ENCODE measurements around the gene COL4A3. TPM values are rescaled to one million over a fixed set of nuclear protein-coding genes. Genes with fewer than 3 reads are reported as not detected.

The COL4A3 gene
- polyA plus RNA-seq, 3 donors, result 0.03 TPM; not detected in 2

DNA sequence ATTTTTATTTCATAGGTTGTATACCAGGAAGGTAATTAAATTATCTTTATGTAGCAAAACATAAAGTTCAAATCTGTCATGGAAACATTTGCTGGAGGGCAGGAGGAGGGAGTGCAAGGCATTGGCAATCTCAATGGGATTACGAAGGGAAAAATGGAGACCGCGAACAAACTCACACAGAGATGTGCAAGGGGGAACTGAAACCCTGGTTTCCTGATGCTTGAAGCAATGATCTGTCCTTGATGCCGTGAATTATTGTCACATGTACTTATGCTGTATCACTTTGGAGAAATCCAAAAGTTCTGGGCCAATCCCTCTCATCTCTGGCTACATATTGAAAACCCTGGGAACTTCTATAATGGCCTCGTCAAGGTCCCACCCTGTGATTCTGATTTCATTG, 95.6 kb downstream of the COL4A3 start:
- TF ChIP-seq, protein P1, sequence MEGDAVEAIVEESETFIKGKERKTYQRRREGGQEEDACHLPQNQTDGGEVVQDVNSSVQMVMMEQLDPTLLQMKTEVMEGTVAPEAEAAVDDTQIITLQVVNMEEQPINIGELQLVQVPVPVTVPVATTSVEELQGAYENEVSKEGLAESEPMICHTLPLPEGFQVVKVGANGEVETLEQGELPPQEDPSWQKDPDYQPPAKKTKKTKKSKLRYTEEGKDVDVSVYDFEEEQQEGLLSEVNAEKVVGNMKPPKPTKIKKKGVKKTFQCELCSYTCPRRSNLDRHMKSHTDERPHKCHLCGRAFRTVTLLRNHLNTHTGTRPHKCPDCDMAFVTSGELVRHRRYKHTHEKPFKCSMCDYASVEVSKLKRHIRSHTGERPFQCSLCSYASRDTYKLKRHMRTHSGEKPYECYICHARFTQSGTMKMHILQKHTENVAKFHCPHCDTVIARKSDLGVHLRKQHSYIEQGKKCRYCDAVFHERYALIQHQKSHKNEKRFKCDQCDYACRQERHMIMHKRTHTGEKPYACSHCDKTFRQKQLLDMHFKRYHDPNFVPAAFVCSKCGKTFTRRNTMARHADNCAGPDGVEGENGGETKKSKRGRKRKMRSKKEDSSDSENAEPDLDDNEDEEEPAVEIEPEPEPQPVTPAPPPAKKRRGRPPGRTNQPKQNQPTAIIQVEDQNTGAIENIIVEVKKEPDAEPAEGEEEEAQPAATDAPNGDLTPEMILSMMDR (IDR thresholded peaks at IDR 0.05), result no peak
- no peaks in the 10 kb centered on the region for H3K27me3 ChIP-seq (ENCODE audit: control insufficient read depth in 2 of 2, insufficient read depth in 2 of 2, low read length in 2 of 2)
- H3K9ac ChIP-seq (ENCODE audit: insufficient read depth, low read length, poor library complexity, severe bottlenecking), result no peak overlapping the region
- intact Hi-C loops (cut with micrococcal nuclease), result no loop called here
- DNase-seq, result no peak
- H3K4me3 ChIP-seq (replicated peaks in 1 of 3; ENCODE audit: low read depth in 2 of 3, low read length in 3 of 3), result no peak overlapping the region
- H4K20me1 ChIP-seq (ENCODE audit: insufficient read depth, low read length), result no peaks in the 10 kb centered on the region
- Mint-ChIP-seq H3K27me3 (ENCODE audit: low read depth in 3 of 3) (peaks cover 0 to 2% (median 2%) of the 10 kb centered on the region in 3 donors), H3K9me3 (no peaks in the 10 kb centered on the region), H3K4me1 (no peaks in the 10 kb centered on the region), H3K27ac (no peak overlapping the region), H3K36me3 (no peaks in the 10 kb centered on the region), H3K4me3 (no peak overlapping the region)
- no peaks in the 10 kb centered on the region for H3K4me1 ChIP-seq (ENCODE audit: control insufficient read depth in 1 of 2, insufficient read depth in 2 of 2, low read length in 2 of 2)
- WGBS (ENCODE audit: insufficient coverage), result 80% methylated on average over 4 of the region's 5 CpGs
- no peak overlapping the region for H3K4me2 ChIP-seq (replicated peaks; ENCODE audit: extremely low read depth, low read length, poor library complexity, severe bottlenecking)
- no peak overlapping the region for H2AFZ ChIP-seq (ENCODE audit: insufficient read depth, low read depth, low read length, poor library complexity, severe bottlenecking)
- H3K79me2 ChIP-seq (ENCODE audit: insufficient read depth, low read length), result no peaks in the 10 kb centered on the region
- no peaks in the 10 kb centered on the region for H3K9me3 ChIP-seq (replicated peaks in 1 of 2; ENCODE audit: control insufficient read depth in 1 of 2, insufficient read depth in 1 of 2, low read length in 2 of 2)
- H3K36me3 ChIP-seq (replicated peaks in 1 of 2; ENCODE audit: control insufficient read depth in 1 of 2, insufficient read depth in 2 of 2, low read length in 2 of 2), result no peaks in the 10 kb centered on the region
- H3K27ac ChIP-seq (ENCODE audit: low read depth in 1 of 2, low read length in 2 of 2), result no peak overlapping the region

DNA sequence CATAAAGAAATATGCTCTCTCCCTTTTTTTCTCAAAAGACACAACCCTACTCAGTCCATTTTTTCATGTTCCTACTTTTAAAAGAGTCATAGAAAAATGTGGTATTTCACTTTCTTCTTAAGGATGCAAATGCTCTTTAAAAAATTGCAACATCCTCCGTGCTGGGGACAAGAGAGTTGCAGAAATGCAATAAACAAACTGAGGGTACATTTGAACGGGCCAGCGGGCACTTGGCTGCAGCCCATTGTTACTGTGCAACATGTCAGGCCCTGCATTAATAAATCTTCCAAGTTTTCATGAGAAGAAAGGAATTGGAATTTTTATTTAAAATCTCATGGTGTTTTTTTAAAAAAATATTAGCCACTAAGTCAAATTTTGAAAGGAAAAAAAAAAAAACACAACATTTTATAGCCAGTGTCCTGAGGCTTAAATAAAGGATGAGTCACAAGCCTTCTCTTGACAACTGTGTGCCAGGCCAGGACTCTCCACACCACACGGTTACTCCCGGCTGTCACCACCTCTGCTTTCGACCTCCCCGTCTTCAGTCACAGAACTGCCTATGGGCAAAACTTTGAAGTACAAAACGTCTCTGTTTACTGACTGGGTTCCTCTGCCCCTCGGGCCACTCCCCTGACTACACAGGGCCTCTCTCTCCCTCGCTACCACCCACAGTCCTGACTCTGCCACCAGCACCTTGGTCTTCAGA, 103.1 kb downstream of the COL4A3 start:
- Histone ChIP-seq H3K9me3 (replicated peaks in 1 of 2; ENCODE audit: control insufficient read depth in 1 of 2, insufficient read depth in 1 of 2, low read length in 2 of 2) (no peaks in the 10 kb centered on the region), H2AFZ (ENCODE audit: insufficient read depth, low read depth, low read length, poor library complexity, severe bottlenecking) (no peak overlapping the region), H3K36me3 (replicated peaks in 1 of 2; ENCODE audit: control insufficient read depth in 1 of 2, insufficient read depth in 2 of 2, low read length in 2 of 2) (no peaks in the 10 kb centered on the region), H3K4me1 (ENCODE audit: control insufficient read depth in 1 of 2, insufficient read depth in 2 of 2, low read length in 2 of 2) (no peaks in the 10 kb centered on the region), H3K27me3 (ENCODE audit: control insufficient read depth in 2 of 2, insufficient read depth in 2 of 2, low read length in 2 of 2) (no peaks in the 10 kb centered on the region), H4K20me1 (ENCODE audit: insufficient read depth, low read length) (no peaks in the 10 kb centered on the region), H3K79me2 (ENCODE audit: insufficient read depth, low read length) (no peaks in the 10 kb centered on the region), H3K4me3 (replicated peaks in 1 of 3; ENCODE audit: low read depth in 2 of 3, low read length in 3 of 3) (no peak overlapping the region), H3K27ac (ENCODE audit: low read depth in 1 of 2, low read length in 2 of 2) (no peak overlapping the region), H3K9ac (ENCODE audit: insufficient read depth, low read length, poor library complexity, severe bottlenecking) (no peak overlapping the region), H3K4me2 (replicated peaks; ENCODE audit: extremely low read depth, low read length, poor library complexity, severe bottlenecking) (no peak overlapping the region)
- Mint-ChIP-seq H3K4me1 (no peaks in the 10 kb centered on the region), H3K27me3 (ENCODE audit: low read depth in 3 of 3) (peaks cover 0 to 6% (median 2%) of the 10 kb centered on the region in 3 donors), H3K27ac (peak overlapping the region in 1 of 7 donors; percentile 24), H3K4me3 (no peak overlapping the region), H3K36me3 (no peaks in the 10 kb centered on the region), H3K9me3 (no peaks in the 10 kb centered on the region)
- WGBS (ENCODE audit: insufficient coverage), result 90% methylated on average over 7 of the region's 10 CpGs
- TF ChIP-seq, protein P1 (IDR thresholded peaks at IDR 0.05), result no peak
- intact Hi-C loops (cut with micrococcal nuclease), result no loop called here
- no peak for DNase-seq
